ENCODE results near the gene SH3BP5L.

SH3BP5L gene

DNA sequence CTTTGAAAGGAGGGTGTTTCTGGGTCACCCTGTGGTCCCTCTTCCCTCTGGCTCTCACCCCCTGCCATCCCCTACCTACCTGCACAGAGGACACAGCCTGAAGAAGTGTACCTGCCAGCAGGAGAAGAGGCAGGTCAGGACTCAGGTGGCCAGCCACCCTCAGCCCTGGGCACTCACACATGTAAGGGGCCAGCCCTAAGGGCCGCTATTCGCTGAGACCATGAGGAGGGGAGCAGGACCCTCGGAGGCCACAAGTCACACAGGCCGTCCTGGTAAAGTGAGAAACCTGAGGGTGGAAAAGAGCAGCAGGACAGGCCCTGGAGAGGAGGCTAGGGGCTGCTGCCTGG is 32.0 kb upstream of the SH3BP5L start:
- no peak for DNase-seq (ENCODE audit: extremely low read depth, low read depth)
- peak overlapping the region; percentile 67 for H3K4me3 ChIP-seq (replicated peaks; ENCODE audit: low read depth, low read length)
- TF ChIP-seq, protein P1, sequence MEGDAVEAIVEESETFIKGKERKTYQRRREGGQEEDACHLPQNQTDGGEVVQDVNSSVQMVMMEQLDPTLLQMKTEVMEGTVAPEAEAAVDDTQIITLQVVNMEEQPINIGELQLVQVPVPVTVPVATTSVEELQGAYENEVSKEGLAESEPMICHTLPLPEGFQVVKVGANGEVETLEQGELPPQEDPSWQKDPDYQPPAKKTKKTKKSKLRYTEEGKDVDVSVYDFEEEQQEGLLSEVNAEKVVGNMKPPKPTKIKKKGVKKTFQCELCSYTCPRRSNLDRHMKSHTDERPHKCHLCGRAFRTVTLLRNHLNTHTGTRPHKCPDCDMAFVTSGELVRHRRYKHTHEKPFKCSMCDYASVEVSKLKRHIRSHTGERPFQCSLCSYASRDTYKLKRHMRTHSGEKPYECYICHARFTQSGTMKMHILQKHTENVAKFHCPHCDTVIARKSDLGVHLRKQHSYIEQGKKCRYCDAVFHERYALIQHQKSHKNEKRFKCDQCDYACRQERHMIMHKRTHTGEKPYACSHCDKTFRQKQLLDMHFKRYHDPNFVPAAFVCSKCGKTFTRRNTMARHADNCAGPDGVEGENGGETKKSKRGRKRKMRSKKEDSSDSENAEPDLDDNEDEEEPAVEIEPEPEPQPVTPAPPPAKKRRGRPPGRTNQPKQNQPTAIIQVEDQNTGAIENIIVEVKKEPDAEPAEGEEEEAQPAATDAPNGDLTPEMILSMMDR (IDR thresholded peaks at IDR 0.05; ENCODE audit: low read depth, low read length, missing control alignments) = no peak

GRCh38 chr1:248857201-248857600 is 31.5 kb upstream of the SH3BP5L start:
- TF ChIP-seq, protein P1 (IDR thresholded peaks at IDR 0.05; ENCODE audit: low read depth, low read length, missing control alignments) = no peak
- no peak for DNase-seq (ENCODE audit: extremely low read depth, low read depth)
- peak overlapping the region; percentile 67 for H3K4me3 ChIP-seq (replicated peaks; ENCODE audit: low read depth, low read length)

DNA sequence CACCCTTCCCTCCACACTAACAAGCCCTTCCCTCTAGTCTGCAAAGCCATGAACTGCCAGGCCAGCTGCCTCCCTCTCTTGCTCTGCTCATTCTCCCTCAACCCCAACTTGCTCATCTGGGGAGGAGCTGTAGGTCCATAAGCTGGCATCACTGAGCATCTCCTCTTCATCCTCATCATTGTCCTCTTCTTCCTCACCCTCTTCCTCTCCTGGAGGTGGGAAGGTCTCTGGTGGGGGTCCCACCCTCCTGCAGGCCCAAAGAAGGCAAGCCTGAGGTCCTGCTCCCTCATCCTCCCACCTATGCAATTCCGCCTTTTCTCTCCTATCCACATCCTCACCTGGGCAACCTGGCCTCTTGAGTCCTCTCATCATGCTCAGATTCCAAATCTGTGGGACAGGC is 30.5 kb upstream of the SH3BP5L start:
- H3K4me3 ChIP-seq (replicated peaks; ENCODE audit: low read depth, low read length) = no peak overlapping the region
- no peak for DNase-seq (ENCODE audit: extremely low read depth, low read depth)
- TF ChIP-seq, protein P1 (IDR thresholded peaks at IDR 0.05; ENCODE audit: low read depth, low read length, missing control alignments) = no peak

GRCh38 chr1:248855580-248855979 is 29.9 kb upstream of the SH3BP5L start:
- no peak for DNase-seq (ENCODE audit: extremely low read depth, low read depth)
- H3K4me3 ChIP-seq (replicated peaks; ENCODE audit: low read depth, low read length) = no peak overlapping the region
- TF ChIP-seq, protein P1 (IDR thresholded peaks at IDR 0.05; ENCODE audit: low read depth, low read length, missing control alignments) = no peak

DNA sequence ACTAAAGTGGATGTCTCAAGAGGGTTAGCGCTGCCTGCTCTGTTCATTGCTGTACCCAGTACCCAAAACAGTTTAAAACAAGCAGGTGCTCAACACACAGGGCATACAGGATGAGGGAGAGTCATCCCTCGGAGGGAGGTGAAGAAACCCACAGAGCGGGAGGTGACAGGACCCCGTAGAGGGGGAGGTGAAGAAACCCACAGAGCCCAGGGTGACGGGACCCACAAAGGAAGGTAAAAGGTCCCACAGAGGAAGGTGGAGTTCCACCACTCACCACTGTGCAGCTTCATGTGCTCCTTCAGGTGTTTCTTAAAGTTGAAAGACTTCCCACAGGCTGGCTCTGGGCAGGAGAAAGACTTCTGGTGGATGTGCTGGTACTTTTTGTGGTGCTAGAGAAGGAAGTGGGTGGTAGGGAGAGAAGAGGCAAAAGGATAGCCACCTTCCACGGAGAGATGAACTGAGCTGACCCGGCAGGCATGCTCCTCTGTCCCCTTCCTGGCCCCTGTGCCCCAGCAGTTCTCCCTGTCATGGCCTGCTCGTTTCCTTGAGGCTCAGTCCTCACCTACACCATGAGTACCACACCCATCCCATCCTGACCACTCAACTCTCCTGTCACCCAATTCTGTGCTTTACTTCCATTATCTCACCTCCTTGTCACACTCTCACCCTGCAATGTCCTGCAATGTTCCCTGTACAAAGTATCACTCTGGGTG is 28.1 kb upstream of the SH3BP5L start:
- no peak overlapping the region for H3K4me3 ChIP-seq (replicated peaks; ENCODE audit: low read depth, low read length)
- no peak for DNase-seq (ENCODE audit: extremely low read depth, low read depth)
- TF ChIP-seq, protein P1 (IDR thresholded peaks at IDR 0.05; ENCODE audit: low read depth, low read length, missing control alignments) = no peak

- TF ChIP-seq, protein P1 (IDR thresholded peaks at IDR 0.05; ENCODE audit: low read depth, low read length, missing control alignments) = no peak
- no peak for DNase-seq (ENCODE audit: extremely low read depth, low read depth)
- H3K4me3 ChIP-seq (replicated peaks; ENCODE audit: low read depth, low read length) = no peak overlapping the region
Observed at GRCh38 chr1:248852481-248853405, 27.0 kb upstream of the SH3BP5L start.

All from HFF-Myc (cell line).